Left forelimb (tissue), 1 donor: ENCODE results near the gene PDX1.

ENCODE experiments used
- DNase-seq: peaks from one replicate; pipeline ENCODE4 v3.0.0-alpha.2; 2018; ENCODE audit warnings: low spot score

PDX1 gene

DNA sequence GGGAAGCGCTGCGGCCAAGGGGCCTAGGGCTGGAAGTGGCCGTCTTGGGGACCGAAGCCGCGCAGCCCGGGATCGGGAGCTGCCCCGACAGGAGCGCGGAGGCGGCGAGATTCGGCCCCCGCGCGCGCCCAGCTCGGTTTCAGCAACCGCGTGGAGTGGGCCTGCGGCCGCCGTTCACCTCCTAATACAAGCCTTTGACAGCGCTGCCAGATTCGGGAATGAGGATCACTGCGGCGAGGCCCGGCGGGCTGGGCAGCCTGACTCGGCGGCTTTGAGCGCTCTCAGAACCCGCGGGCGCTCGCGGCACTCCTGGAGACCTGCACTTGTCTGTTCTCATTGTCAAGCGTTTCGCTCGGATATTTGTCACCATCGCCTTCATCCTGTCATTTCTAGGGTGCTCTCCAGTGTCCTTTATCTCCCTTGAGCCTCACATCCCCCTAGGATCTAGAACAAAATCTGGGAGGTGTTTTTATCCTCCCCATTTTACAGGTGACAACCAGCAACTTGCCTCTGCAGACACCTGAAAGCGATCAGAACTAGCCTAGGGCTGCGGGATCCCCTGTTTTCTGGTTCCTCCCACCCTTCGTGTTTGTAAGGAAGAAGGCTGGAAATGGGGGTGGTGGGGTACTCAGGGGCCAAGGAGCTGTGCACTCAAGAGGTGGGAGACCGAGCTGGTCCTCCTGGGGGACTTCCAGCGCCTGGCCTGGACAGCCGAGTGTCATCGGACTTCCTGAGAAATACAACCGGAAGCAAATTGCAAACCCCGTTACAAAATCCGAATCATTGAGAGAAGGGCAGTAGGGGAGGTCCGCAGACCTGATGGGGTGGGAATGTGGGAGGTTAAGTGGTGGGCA is 50.8 kb downstream of the PDX1 start:
- no peak for DNase-seq

DNA sequence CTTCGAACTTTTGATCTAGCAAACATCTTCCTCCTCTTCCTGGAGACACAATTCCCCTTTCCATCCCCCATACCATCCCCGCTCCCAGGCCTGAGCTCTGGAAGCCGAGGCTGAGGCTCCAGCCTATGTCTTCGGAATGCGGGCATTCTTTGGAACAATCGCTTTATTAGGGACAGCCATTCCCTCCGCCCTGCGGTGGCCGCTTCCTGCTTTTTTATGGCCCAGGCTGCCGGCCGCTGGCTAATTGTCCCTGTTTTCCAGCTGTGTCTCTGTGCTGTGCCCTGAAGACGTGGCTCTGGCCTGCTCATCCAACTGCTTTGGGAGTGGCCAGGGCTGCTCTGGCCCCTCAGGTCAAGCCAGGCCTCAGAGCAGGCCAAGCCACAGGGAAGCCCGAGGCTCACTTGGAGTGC is 51.4 kb downstream of the PDX1 start:
- DNase-seq, result no peak

GRCh38 chr13:27971776-27972477 is 52.1 kb downstream of the PDX1 start:
- no peak for DNase-seq

- DNase-seq, result no peak
Measured at GRCh38 chr13:27972478-27972820, 52.6 kb downstream of the PDX1 start.

DNA sequence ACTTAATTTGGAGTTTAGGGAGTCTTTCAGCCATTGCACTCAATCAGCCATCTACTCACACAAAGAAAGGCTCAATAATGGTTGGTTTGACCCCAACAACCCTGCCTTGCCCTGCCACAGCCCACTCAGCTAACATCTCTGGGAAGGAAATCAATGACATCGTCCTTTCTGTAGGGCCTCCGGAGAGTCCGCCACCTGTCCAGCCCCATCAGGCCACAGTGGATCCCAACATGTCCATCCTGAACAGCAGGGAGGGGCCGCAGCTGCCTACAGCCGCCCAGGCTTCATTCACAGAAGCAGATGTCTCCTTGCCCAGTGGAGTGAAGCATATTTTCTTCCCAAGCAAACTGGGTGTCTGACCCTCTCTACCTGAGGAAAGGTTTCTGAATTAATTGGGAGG is 53.5 kb downstream of the PDX1 start:
- DNase-seq, result no peak

- no peak for DNase-seq
Measured at GRCh38 chr13:27973961-27974662, 54.3 kb downstream of the PDX1 start.
